Spleen (tissue), 3 donors: Measurements from ENCODE around the gene NEDD9.

Experiments used
- POLR2A ChIP-seq, 3 donors: fragments of 450-650 bp; IDR thresholded peaks; one replicate each; pipeline ENCODE4 v1.5.1; 2017; ENCODE audit warnings: antibody characterized with exemption in 3 of 3, mild to moderate bottlenecking in 1 of 3
- POLR2AphosphoS5 ChIP-seq, 3 donors: sonication (generic); formaldehyde crosslinking; IDR thresholded peaks; one replicate each; pipeline ENCODE4 v1.5.1; 2017; ENCODE audit warnings: antibody characterized with exemption in 3 of 3

GRCh38 chr6:11268978-11269377, 36.5 kb upstream of the NEDD9 start:
- no peak for TF ChIP-seq POLR2A (IDR thresholded peaks at IDR 0.05)
- TF ChIP-seq POLR2AphosphoS5 (IDR thresholded peaks at IDR 0.05) = no peak
